Osteoblast (primary cell): ENCODE measurements around the gene PHLPP1. TPM values are rescaled to one million over a fixed set of nuclear protein-coding genes. Genes with fewer than 3 reads are reported as not detected.

Experiments used
- DNase-seq: peaks from one replicate; pipeline ENCODE4 v3.0.0; 2011; ENCODE audit warnings: low spot score, mixed read lengths; ENCODE audit not compliant: insufficient read length; ENCODE audit errors: missing footprints
- H2AFZ ChIP-seq: 2 replicates; pipeline ENCODE4 v1.6.0; 2011; ENCODE audit warnings: mild to moderate bottlenecking, low read length
- H3K27ac ChIP-seq: 2 replicates; pipeline ENCODE4 v1.5.1; 2011; ENCODE audit warnings: mild to moderate bottlenecking, low read depth, low read length, moderate library complexity
- H3K27me3 ChIP-seq: 2 replicates; pipeline ENCODE4 v1.6.0; 2012; ENCODE audit warnings: mild to moderate bottlenecking, control low read depth, inconsistent platforms, low read length, moderate library complexity; ENCODE audit not compliant: insufficient read depth
- H3K36me3 ChIP-seq: 2 replicates; pipeline ENCODE4 v1.5.1; 2011; ENCODE audit warnings: mild to moderate bottlenecking, low read length, control low read depth, moderate library complexity; ENCODE audit not compliant: insufficient read depth
- H3K4me1 ChIP-seq: 2 replicates; pipeline ENCODE4 v1.5.1; 2011; ENCODE audit warnings: mild to moderate bottlenecking, low read length, control low read depth, moderate library complexity; ENCODE audit not compliant: insufficient read depth
- H3K4me2 ChIP-seq: 2 replicates; pipeline ENCODE4 v1.6.0; 2011; ENCODE audit warnings: mild to moderate bottlenecking, low read length; ENCODE audit not compliant: insufficient read depth
- H3K4me3 ChIP-seq: fragments of 200-600 bp; sonication (generic); 3 replicates; pipeline ENCODE4 v1.5.1; 2012; ENCODE audit warnings: mild to moderate bottlenecking, low read length, inconsistent platforms; ENCODE audit not compliant: insufficient read depth
- H3K79me2 ChIP-seq: 2 replicates; pipeline ENCODE4 v1.6.0; 2012; ENCODE audit warnings: mild to moderate bottlenecking, low read length, control low read depth, inconsistent platforms; ENCODE audit not compliant: insufficient read depth
- H3K9me3 ChIP-seq: 2 replicates; pipeline ENCODE4 v1.5.1; 2011; ENCODE audit warnings: low read depth, low read length, control low read depth
- H4K20me1 ChIP-seq: 2 replicates; pipeline ENCODE4 v1.6.0; 2012; ENCODE audit warnings: mild to moderate bottlenecking, low read length, control low read depth; ENCODE audit not compliant: insufficient read depth
- total RNA-seq: library from RNA; depleted of rRNA; stranded (reverse); fragments of >200 nt; gene quantifications from 2 replicates; pipeline ENCODE4 v1.2.3, GENCODE V29; 2012
- TF ChIP-seq, protein P1 (sequence below): IDR thresholded peaks from 2 replicates; pipeline ENCODE4 v1.5.1; 2011; ENCODE audit warnings: mild to moderate bottlenecking, low read depth, low read length, moderate library complexity; ENCODE audit errors: extremely low read depth

The PHLPP1 gene
- total RNA-seq, 1 donor, result 6.9 TPM

- Histone ChIP-seq H3K4me3 (no peak overlapping the region), H3K36me3 (no peaks in the 10 kb centered on the region), H3K4me1 (no peaks in the 10 kb centered on the region), H3K4me2 (no peak overlapping the region), H3K9me3 (no peaks in the 10 kb centered on the region), H3K27ac (no peak overlapping the region), H4K20me1 (no peaks in the 10 kb centered on the region), H2AFZ (no peak overlapping the region), H3K27me3 (peaks cover 4% of the 10 kb centered on the region), H3K79me2 (no peaks in the 10 kb centered on the region)
- TF ChIP-seq, protein P1, sequence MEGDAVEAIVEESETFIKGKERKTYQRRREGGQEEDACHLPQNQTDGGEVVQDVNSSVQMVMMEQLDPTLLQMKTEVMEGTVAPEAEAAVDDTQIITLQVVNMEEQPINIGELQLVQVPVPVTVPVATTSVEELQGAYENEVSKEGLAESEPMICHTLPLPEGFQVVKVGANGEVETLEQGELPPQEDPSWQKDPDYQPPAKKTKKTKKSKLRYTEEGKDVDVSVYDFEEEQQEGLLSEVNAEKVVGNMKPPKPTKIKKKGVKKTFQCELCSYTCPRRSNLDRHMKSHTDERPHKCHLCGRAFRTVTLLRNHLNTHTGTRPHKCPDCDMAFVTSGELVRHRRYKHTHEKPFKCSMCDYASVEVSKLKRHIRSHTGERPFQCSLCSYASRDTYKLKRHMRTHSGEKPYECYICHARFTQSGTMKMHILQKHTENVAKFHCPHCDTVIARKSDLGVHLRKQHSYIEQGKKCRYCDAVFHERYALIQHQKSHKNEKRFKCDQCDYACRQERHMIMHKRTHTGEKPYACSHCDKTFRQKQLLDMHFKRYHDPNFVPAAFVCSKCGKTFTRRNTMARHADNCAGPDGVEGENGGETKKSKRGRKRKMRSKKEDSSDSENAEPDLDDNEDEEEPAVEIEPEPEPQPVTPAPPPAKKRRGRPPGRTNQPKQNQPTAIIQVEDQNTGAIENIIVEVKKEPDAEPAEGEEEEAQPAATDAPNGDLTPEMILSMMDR, result no peak
- no peak for DNase-seq
Observed at GRCh38 chr18:62986490-62986889, 271.1 kb downstream of the PHLPP1 start.

DNA sequence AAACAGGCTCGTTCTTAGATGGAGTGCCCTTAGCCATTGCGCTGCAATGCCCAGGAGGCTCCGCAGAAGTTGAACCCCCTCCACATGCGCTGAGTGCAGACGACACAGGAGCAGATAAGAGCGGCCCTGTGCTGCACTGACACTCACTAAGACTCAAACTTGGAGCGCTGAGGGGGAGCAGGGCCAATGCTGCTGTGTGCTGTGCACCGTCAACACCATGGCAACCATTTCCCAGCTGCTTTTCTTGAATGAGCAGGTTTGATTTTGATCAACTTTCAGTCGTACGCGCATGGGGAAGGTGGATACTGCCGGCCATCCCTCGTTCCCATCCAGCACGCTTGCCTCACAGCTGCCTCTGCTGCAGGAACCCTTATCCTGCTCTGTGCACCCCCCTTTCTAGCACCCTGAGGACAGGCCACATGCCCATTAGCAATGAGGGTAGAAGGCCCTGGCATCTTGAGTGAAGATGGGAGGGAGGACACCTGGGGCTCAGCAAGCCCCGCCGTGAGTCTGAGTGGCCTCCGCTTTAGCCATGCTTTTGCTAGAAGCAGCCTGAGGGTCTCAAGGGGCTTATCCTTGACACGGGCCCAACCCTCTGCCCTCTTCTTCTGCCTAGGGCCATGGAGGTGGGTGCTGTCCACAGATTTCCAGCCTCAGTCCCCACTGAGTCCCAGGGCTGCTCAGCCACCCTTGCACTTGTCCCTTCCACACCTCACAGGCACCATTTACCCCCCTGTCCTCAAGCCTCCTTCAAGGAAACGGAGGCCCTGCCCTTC is 271.9 kb downstream of the PHLPP1 start:
- Histone ChIP-seq H3K27me3 (peaks cover 4% of the 10 kb centered on the region), H3K79me2 (no peaks in the 10 kb centered on the region), H3K36me3 (no peaks in the 10 kb centered on the region), H3K9me3 (no peaks in the 10 kb centered on the region), H3K4me2 (no peak overlapping the region), H3K4me3 (no peak overlapping the region), H2AFZ (no peak overlapping the region), H3K4me1 (no peaks in the 10 kb centered on the region), H3K27ac (no peak overlapping the region), H4K20me1 (no peaks in the 10 kb centered on the region)
- TF ChIP-seq, protein P1, result no peak
- DNase-seq, result no peak

- peak overlapping the region; percentile 34 for H3K4me2 ChIP-seq
- no peaks in the 10 kb centered on the region for H3K9me3 ChIP-seq
- no peak for DNase-seq
- H2AFZ ChIP-seq, result no peak overlapping the region
- H3K4me3 ChIP-seq, result no peak overlapping the region
- no peak overlapping the region for H3K27ac ChIP-seq
- no peaks in the 10 kb centered on the region for H4K20me1 ChIP-seq
- H3K36me3 ChIP-seq, result no peaks in the 10 kb centered on the region
- TF ChIP-seq, protein P1, result no peak
- H3K27me3 ChIP-seq, result peaks cover 4% of the 10 kb centered on the region
- H3K4me1 ChIP-seq, result no peaks in the 10 kb centered on the region
- no peaks in the 10 kb centered on the region for H3K79me2 ChIP-seq
Observed at GRCh38 chr18:62987859-62988258, 272.5 kb downstream of the PHLPP1 start.

- no peak overlapping the region for H3K27ac ChIP-seq
- no peaks in the 10 kb centered on the region for H3K9me3 ChIP-seq
- TF ChIP-seq, protein P1, result no peak
- no peak for DNase-seq
- no peaks in the 10 kb centered on the region for H4K20me1 ChIP-seq
- H2AFZ ChIP-seq, result peak overlapping the region; percentile 25
- H3K36me3 ChIP-seq, result no peaks in the 10 kb centered on the region
- H3K4me3 ChIP-seq, result peak overlapping the region; percentile 12
- peaks cover 4% of the 10 kb centered on the region for H3K27me3 ChIP-seq
- H3K79me2 ChIP-seq, result no peaks in the 10 kb centered on the region
- H3K4me2 ChIP-seq, result peak overlapping the region; percentile 34
- H3K4me1 ChIP-seq, result no peaks in the 10 kb centered on the region
Observed at GRCh38 chr18:62988471-62988870, 273.1 kb downstream of the PHLPP1 start.
